OCI-LY1 (cell line): Measurements from ENCODE around the gene PIGU.

ENCODE experiments used
- CTCF ChIP-seq: fragments of 200-600 bp; sonication (generic), shearing (Covaris generic); IDR thresholded peaks from 2 replicates; pipeline ENCODE4 v1.5.1; 2017; ENCODE audit warnings: mild to moderate bottlenecking, antibody characterized with exemption, low read length, moderate library complexity, mixed read lengths
- EZH2 ChIP-seq: fragments of 200-600 bp; sonication (generic), shearing (Covaris generic); IDR thresholded peaks from 2 replicates; pipeline ENCODE4 v1.8.0; 2017; ENCODE audit warnings: borderline replicate concordance, mixed run types, mild to moderate bottlenecking, antibody characterized with exemption, low read length, moderate library complexity, mixed read lengths

GRCh38 chr20:34710568-34710839 lies 33.6 kb upstream of the PIGU start:
- TF ChIP-seq CTCF, result no peak
- TF ChIP-seq EZH2, result no peak
